Astrocyte (in vitro differentiated cells and primary cell): ENCODE measurements around the gene HOXD10.

ENCODE experiments used
- EZH2 ChIP-seq: IDR thresholded peaks from 2 replicates; pipeline ENCODE4 v1.6.1; 2012; ENCODE audit warnings: mild to moderate bottlenecking, low read length, inconsistent platforms; ENCODE audit not compliant: insufficient read depth
- TF ChIP-seq, protein P1 (sequence below): IDR thresholded peaks from 2 replicates; pipeline ENCODE4 v1.5.1; 2011; ENCODE audit warnings: low read depth, mild to moderate bottlenecking, inconsistent platforms, low read length, moderate library complexity; ENCODE audit not compliant: insufficient read depth

- TF ChIP-seq, protein P1, sequence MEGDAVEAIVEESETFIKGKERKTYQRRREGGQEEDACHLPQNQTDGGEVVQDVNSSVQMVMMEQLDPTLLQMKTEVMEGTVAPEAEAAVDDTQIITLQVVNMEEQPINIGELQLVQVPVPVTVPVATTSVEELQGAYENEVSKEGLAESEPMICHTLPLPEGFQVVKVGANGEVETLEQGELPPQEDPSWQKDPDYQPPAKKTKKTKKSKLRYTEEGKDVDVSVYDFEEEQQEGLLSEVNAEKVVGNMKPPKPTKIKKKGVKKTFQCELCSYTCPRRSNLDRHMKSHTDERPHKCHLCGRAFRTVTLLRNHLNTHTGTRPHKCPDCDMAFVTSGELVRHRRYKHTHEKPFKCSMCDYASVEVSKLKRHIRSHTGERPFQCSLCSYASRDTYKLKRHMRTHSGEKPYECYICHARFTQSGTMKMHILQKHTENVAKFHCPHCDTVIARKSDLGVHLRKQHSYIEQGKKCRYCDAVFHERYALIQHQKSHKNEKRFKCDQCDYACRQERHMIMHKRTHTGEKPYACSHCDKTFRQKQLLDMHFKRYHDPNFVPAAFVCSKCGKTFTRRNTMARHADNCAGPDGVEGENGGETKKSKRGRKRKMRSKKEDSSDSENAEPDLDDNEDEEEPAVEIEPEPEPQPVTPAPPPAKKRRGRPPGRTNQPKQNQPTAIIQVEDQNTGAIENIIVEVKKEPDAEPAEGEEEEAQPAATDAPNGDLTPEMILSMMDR: no peak
- TF ChIP-seq EZH2: no peak
Measured at GRCh38 chr2:176094349-176094748, 22.2 kb upstream of the HOXD10 start.
